GM12878 (cell line): ENCODE data around the gene CKB. TPM values are rescaled to one million over a fixed set of nuclear protein-coding genes. Genes with fewer than 3 reads are reported as not detected.
"Not testable (repeated sequence)": the region's sequence is repeated elsewhere in the genome, so short reads cannot be mapped to it uniquely, and the experiment has no call there.

Source experiments
- ATAC-seq: fragments of 200-7000 bp; cut with Tn5 transposase; 3 replicates; pipeline ENCODE4 v1.9.1; 2020; ENCODE audit warnings: mild to moderate bottlenecking, moderate library complexity
- BruUV-seq: library from RNA; stranded (reverse); fragments of 400-500 nt; replicated peaks from 2 replicates; lab custom pipeline; 2021; lab: Mats Ljungman, UMichigan
- CTCF ChIA-PET: fragments of 300-600 bp; sonication (Branson Sonifier 250); formaldehyde crosslinking; extraction: SDS; loops from one replicate; lab custom pipeline; 2021; ENCODE audit warnings: inconsistent platforms; lab: Yijun Ruan, JAX
- POLR2A ChIA-PET: fragments of 350-600 bp; formaldehyde crosslinking; extraction: SDS; loops from one replicate; lab custom pipeline; 2021; ENCODE audit warnings: inconsistent platforms; lab: Charles Lee
- RAD21 ChIA-PET: fragments of 300-600 bp; sonication (Branson Sonifier 250); formaldehyde crosslinking; loops from one replicate; lab custom pipeline; 2023; ENCODE audit warnings: antibody characterized with exemption; ENCODE audit not compliant: unreplicated experiment; lab: Charles Lee
- SMC1A ChIA-PET: fragments of 300-600 bp; sonication (Branson Sonifier 250); formaldehyde crosslinking; loops from one replicate; lab custom pipeline; 2023; ENCODE audit not compliant: unreplicated experiment, uncharacterized antibody; lab: Charles Lee
- DNase-seq: peaks from one replicate; pipeline ENCODE4 v3.0.0-alpha.2; 2011; ENCODE audit warnings: low read depth, low spot score
- FAIRE-seq: peaks from 3 replicates; lab custom pipeline; 2011; peaks lifted over from hg19 to GRCh38; lab: Jason Lieb, UNC
- H2AFZ ChIP-seq: 2 replicates; pipeline ENCODE4 v1.6.0; 2011; ENCODE audit warnings: low read depth, low read length, control low read depth; ENCODE audit not compliant: control insufficient read depth
- H3K27ac ChIP-seq: 2 replicates; pipeline ENCODE4 v1.5.1; 2011; ENCODE audit warnings: control low read depth; ENCODE audit not compliant: control insufficient read depth, insufficient read depth
- H3K27me3 ChIP-seq, 2 experiments: replicated peaks in 1 of 2; 2 replicates each; pipeline versions ENCODE4 v1.6.0 to v1.6.1; 2011; ENCODE audit warnings: low read length in 1 of 2; ENCODE audit not compliant: control insufficient read depth in 2 of 2, insufficient read depth in 2 of 2
- H3K36me3 ChIP-seq, 2 experiments: 2 replicates each; pipeline ENCODE4 v1.5.1; 2011; ENCODE audit warnings: low read length in 1 of 2; ENCODE audit not compliant: control insufficient read depth in 2 of 2, insufficient read depth in 2 of 2
- H3K4me1 ChIP-seq: 2 replicates; pipeline ENCODE4 v1.6.1; 2011; ENCODE audit warnings: mild to moderate bottlenecking, low read length, moderate library complexity, mixed read lengths; ENCODE audit not compliant: control insufficient read depth, insufficient read depth
- H3K4me2 ChIP-seq: 2 replicates; pipeline ENCODE4 v1.6.0; 2011; ENCODE audit warnings: control low read depth; ENCODE audit not compliant: control insufficient read depth, insufficient read depth
- H3K4me3 ChIP-seq: fragments of 200-600 bp; sonication (generic); 2 replicates; pipeline ENCODE4 v1.5.1; 2016
- H3K79me2 ChIP-seq: 2 replicates; pipeline ENCODE4 v1.6.0; 2011; ENCODE audit warnings: low read length; ENCODE audit not compliant: control insufficient read depth, insufficient read depth
- H3K9ac ChIP-seq: 2 replicates; pipeline ENCODE4 v1.8.0; 2011; ENCODE audit warnings: low read length, control low read depth, mixed read lengths; ENCODE audit not compliant: control insufficient read depth, insufficient read depth
- H3K9me3 ChIP-seq: replicated peaks from 3 replicates; pipeline ENCODE4 v1.5.1; 2011; ENCODE audit warnings: mild to moderate bottlenecking, low read length; ENCODE audit not compliant: control insufficient read depth, insufficient read depth
- H4K20me1 ChIP-seq: 2 replicates; pipeline ENCODE4 v1.6.0; 2011; ENCODE audit not compliant: control insufficient read depth, insufficient read depth
- ZNF384 ChIP-seq: IDR thresholded peaks from 2 replicates; pipeline ENCODE4 v1.6.1; 2012; ENCODE audit warnings: low read depth, mild to moderate bottlenecking, low read length, improper control_type of control experiment, borderline replicate concordance
- WGBS: methylation state at CpG from one replicate; pipeline ENCODE4 v1.1.6; 2016; ENCODE audit warnings: low lambda C conversion rate; ENCODE audit not compliant: insufficient replicate concordance, insufficient coverage; ENCODE audit errors: missing lambda C conversion rate; 5-methylcytosine and 5-hydroxymethylcytosine counted together
- in situ Hi-C: fragments of 300-500 bp; cut with MboI; formaldehyde crosslinking; loops from 9 replicates; pipeline ENCODE4 v1.14.3; 2018; ENCODE audit warnings: mixed read lengths
- intact Hi-C: fragments of 100-400 bp; cut with micrococcal nuclease; formaldehyde crosslinking; loops from one replicate; pipeline ENCODE4 v1.14.2; 2022; ENCODE audit not compliant: unreplicated experiment
- polyA plus RNA-seq, 11 experiments: library from polyadenylated mRNA; depleted of rRNA in 4 of 11; unstranded in 6 of 11; stranded (reverse) in 5 of 11; fragments of >200 nt; fragmentation: Nextera tagmentation in 4 of 11; fragmentation: Illumina TruSeq in 1 of 11; extraction: Ambion mirVana in 4 of 11; extraction: Trizol in 1 of 11; gene quantifications; 1 replicate in 1 of 11; 2 replicates in 10 of 11; pipeline versions ENCODE4 v1.2.1 to v1.2.3, GENCODE V29; 2011 to 2016; ENCODE audit warnings: inconsistent platforms in 2 of 11, missing spikeins in 2 of 11, low read depth in 1 of 11
- total RNA-seq, 4 experiments: library from RNA; depleted of rRNA in 3 of 4; stranded (reverse); fragments of >200 nt in 3 of 4; fragmentation: Illumina TruSeq in 1 of 4; extraction: Trizol in 1 of 4; gene quantifications; 2 replicates each; pipeline versions ENCODE4 v1.2.1 to v1.2.3, GENCODE V29; 2013 to 2021

CKB gene
- total and polyA plus RNA-seq, 10 of the 15 experiments (the other 5 are each of a cell fraction or from before 2014, with no cell fraction given): 0.40 to 6.1 (median 2.3) TPM

GRCh38 chr14:103512701-103513611 lies 9.7 kb downstream of the CKB start (continued):
- no peak for TF ChIP-seq ZNF384

GRCh38 chr14:103512180-103512579 lies 10.4 kb downstream of the CKB start:
- H3K9ac ChIP-seq: not testable (repeated sequence)

More at GRCh38 chr14:103512180-103512579, 10.4 kb downstream of the CKB start:
- H3K4me1 ChIP-seq, H3K4me2 ChIP-seq, H3K27ac ChIP-seq, ATAC-seq, H3K79me2 ChIP-seq, H2AFZ ChIP-seq, POLR2A ChIA-PET, H3K27me3 ChIP-seq, intact Hi-C loops, H3K9me3 ChIP-seq, SMC1A ChIA-PET, CTCF ChIA-PET, in situ Hi-C loops, FAIRE-seq, H3K36me3 ChIP-seq, H4K20me1 ChIP-seq, BruUV-seq, RAD21 ChIA-PET, DNase-seq, H3K4me3 ChIP-seq: not testable (repeated sequence)
- WGBS: 97% methylated on average over 8 of the region's 8 CpGs
